Amniotic epithelial cell (primary cell): ENCODE results near the gene CADPS2.
A peak's percentile ranks its signal among the peaks of the same experiment; 100 is the strongest.
"Not testable (repeated sequence)": the region's sequence is repeated elsewhere in the genome, so short reads cannot be mapped to it uniquely, and the experiment has no call there.

Experiments used
- DNase-seq: peaks from one replicate; pipeline ENCODE4 v3.0.0-alpha.2; 2010; ENCODE audit warnings: low read depth

The CADPS2 gene

GRCh38 chr7:122709930-122710646, 176.2 kb downstream of the CADPS2 start:
- no peak for DNase-seq

DNA sequence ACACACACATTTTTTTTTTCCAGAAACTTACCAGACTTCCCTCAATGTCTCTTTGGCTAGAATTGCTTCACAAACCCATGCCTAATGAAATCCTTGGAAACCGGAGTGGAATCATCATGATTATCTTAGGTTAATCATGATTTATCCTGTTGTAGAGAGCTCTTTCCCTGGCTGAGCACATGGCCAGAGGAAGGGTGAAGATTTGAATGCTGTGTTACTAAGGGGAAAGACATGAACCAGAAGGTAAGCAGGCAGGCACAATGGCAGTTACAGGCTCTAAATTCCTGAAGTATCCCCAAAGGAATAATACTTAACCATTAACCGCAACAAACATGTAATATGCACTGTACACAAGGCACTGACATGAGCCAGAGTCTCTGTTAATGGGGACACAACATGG, 179.4 kb downstream of the CADPS2 start:
- no peak for DNase-seq

- no peak for DNase-seq
Measured at GRCh38 chr7:122702872-122703510, 183.3 kb downstream of the CADPS2 start, which contains the start of gene RNF148. TSS of gene RNF148 (minus strand) at chr7:122702922. CDS start at chr7:122702750, 172 bp downstream.

DNA sequence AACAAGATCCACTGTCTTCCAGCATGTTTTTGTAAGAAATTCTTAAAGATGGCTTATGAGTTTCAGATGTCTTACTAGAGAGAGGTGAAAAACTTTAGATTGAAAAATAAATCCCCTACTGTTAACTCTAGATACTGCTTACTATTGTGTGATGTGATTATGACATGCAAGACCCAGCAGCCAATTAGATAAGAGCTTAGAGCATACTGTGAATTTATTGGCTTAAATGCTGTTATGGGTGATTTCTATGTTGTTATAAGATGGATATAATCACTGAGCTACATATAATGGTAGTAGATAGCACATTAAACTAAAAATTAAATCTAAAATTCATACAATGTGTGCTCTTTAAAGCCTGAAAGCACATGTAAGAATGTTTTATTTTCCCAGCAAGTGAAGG, 187.2 kb downstream of the CADPS2 start, which contains the start of gene RNF133:
TSS of gene RNF133 (minus strand) at position 101 of the 400 bp plus-strand sequence. CDS start 199 bp downstream, outside the sequence.
- no peak for DNase-seq

GRCh38 chr7:122695816-122696215, 190.4 kb downstream of the CADPS2 start:
- DNase-seq, result no peak

DNA sequence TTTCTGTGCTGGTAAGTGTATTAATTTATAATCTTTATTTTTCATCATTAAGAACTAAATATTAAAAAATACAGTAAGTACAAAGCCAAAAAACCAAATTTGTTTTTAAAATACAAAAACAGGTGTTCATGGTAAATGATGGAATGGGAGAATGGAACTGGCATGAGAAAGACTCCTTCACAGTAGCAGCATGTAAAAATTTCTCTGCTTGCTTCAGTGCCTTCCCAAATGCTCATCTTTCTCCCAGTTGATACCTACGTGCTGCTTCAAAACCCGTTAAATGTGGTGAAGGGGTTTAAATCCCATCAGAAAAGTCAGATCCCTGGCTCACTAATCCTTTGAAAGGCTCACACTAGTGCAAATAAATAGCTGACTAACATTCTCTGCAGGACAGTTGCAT, 191.6 kb downstream of the CADPS2 start:
- DNase-seq, result no peak

DNA sequence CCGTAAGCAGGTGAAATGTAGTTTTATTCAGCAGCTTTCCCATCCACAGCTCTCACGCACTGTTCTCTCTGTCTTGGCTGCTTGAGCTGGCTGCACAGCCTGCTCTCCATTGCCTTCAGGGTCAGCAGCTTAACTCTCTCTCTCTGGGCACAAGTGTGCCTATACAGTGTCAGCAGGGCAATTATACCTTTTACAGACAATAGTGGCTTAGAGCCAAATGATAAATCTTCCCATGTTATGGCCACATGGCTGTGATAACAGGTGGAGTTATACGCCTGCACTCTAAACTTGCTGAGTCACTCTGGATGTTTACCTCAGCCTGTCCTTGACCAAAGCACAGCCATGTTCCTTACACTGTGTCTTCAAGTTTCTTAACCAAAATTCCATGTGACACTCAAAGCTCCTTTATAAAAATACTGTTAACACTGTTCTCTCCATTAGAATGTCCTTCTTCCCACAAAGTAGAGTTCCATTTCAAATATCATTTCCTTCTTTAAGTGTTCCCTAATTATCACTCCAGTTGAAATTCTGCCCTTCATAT, 193.4 kb downstream of the CADPS2 start:
- DNase-seq, result peak; percentile 25

GRCh38 chr7:122691569-122692235, 194.6 kb downstream of the CADPS2 start:
- no peak for DNase-seq

DNA sequence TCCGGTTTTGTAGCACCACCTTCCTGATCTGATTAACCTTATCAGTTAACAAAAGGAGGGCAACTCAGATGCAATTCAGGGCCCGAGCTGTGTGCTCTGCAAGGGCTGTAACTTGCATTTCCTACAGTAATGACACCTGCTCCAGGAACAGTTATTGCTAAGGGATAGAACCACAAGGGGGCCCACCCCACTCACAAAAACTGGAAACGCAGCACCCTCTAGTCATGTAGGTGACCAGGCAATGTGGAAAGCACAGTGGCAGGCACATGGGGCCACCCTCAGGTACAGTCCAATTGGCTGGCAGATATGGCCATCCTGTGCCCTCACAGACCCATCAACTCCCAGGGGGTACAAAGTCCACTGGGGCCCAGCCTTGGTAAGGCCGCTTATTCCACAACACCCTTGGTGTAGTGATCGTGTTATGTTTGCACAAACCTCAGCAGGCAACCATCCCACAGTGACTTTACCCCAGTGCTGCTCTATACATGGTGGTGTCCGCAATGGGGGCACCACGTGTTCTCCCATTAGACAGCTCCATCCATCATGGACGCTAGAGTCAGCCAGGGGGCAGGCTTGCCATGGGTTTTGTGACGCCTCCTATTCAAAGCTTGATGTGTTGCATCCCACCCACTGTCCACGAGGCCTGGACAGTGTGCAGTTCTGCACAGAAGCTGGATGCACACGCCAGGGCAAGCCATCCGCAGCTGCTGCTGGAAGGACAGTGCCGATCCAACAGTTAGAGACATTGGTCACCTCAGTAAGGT, 196.7 kb downstream of the CADPS2 start:
- DNase-seq, result no peak

DNA sequence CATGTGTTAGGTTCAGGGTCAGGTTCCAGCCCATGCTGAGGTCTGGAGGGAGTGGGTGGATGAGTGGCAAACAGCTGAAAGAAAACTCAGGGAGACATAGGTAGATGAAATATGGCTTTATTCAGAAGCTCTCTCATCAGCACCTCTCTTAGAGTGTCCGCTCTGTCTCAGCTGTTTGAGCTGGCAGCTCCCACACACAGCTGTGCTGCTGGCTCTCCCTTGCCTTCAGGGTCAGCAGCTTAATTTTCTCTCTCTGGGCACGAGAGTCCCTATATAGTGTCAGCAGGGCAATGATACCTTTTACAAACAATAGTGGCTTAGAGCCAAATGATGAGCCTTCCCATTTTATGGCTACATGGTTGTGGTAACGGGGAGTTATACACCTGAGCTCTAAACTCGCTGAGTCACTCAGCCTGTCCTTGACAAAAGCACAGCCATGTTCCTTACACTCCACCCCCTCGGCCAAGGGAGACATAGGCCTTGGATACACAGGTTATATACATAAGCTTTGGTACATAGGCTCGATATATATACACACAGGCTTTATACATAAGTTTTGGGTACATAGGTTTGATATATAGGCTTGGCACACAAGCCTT, 197.8 kb downstream of the CADPS2 start:
- peak; percentile 3 for DNase-seq

DNA sequence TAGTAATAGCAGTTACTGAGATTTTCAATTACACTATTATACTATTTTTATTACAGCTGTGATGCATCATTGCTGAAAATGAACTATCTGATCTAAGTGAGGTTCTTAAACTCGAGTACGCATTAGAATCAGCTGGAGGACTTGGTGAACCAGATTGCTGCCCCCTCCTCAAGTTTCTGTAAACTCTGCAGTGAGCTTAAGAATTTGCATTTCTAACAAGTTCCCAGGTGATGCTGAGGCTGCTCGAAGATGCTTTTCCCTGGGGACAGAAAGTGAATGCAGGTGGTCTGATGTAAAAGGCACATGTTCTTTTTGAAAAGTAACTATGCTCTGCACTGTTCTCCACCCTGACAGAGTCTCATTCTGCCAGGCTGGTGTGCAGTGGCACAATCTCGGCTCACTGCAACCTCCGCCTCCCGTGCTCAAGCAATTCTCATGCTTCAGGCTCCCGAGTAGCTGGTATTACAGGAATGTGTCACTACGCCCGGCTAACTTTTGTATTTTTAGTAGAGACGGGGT, 199.8 kb downstream of the CADPS2 start:
- no peak for DNase-seq

DNA sequence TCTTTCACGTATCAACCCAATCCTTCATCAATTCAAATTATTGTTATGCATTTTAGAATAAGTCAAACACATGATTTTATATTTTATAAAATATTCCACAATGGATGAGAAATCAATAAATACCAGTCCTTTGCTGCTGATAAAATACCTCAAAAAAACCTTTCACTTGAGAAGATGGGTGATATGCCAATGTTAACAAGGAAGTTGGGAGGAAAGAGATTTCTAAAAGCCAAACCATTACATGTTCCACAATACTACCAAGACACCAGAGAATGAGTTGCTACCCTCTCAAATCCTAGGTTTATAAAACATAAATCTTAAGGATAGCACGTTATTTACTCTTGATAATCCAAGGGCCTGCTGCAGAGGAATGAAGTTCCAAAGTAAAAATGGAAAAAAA, 201.8 kb downstream of the CADPS2 start:
- no peak for DNase-seq

DNA sequence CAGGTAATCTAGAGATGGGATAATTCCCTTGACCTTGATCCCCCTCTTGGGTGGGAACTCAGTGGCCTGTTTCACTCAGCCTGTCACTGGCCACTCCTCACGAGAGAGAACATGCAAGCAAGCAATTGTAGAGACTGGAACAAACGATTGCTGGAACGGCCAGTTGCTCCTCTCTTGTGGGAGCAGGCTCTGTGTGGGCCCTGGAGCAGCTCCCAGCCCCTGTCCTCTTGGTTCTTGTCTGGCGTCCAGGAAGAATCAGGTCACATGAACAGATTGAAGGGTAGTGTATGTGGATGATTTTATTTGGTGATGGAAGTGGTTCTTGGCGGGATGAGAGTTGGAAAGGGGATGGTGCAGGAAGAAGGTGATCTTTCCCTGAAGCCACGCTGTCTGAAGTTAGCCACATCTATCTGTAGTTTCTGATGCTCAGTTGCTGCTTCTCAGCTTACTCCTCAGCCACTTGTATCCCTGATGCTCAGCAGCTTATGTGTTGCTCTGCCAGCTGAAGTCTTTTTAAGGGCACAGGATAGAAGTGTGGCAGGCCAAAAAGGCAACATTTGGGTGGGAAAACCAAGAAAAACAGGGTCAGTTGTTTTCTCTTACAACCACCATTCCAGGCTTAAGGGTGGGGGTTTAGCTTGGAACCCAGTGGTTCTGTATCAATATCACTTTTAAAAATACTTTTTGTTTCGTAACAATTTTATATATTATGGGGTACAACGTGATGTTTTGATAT, 203.3 kb downstream of the CADPS2 start:
- DNase-seq, result no peak

GRCh38 chr7:122681186-122681585, 205.1 kb downstream of the CADPS2 start:
- DNase-seq, result not testable (repeated sequence)

DNA sequence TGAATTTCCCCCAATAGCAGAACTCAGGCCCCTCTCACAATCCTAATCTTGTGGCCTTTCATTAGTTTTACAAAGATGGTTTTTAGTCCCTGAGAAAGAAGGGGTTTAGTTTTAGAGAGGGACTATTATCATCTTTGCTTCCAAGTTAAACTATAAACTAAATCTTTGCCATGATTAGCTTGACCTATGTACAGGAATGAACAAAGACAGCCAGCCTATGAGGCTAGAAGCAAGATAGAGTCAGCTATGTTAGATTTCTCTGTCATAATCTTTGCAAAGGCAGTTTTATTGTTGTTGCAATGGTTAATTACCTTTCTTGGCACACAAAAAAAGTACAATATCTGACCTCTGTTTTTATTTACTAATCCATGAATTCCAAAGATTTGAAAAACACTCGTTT, 206.4 kb downstream of the CADPS2 start:
- no peak for DNase-seq

- DNase-seq, result not testable (repeated sequence)
Measured at GRCh38 chr7:122679269-122679709, 207.0 kb downstream of the CADPS2 start.

DNA sequence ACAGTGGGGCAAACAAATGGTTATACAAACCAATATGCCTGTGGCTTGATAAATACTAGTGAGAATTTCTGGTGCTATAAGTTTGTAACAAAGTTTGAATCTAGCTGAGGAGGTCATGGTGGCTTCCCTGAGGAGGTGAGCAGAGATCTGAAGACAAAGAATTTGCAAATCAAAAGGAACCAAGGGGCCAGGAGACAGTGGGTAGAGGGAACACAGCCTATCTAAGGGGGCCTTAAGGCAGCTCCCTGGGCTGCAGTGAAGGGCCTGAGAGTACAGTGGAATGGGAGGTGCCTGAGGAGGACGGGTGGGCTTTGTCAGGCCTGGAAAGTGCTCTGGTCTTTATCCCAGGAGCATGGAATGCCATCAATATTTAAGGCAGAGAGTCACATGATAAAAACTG, 209.1 kb downstream of the CADPS2 start:
- no peak for DNase-seq

DNA sequence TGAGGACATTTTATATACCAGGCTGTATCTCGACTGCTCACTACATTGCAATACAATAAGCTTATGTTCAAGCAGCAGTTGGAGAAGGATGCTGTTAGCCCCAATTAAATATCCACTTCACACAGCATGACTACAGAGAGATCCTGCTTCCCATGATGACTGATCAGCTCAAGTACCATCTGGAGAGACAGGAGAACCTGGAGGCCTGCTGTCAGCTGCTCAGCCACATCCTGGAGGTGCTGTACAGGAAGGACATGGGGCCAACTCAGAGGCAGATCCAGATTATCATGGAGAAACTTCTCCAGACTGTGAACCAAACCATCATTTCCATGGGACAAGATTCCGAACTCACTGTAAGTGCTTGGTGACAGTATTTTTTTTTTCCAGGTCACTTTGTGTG, 209.8 kb downstream of the CADPS2 start:
- no peak for DNase-seq

- no peak for DNase-seq
Measured at GRCh38 chr7:122675621-122676020, 210.6 kb downstream of the CADPS2 start.

DNA sequence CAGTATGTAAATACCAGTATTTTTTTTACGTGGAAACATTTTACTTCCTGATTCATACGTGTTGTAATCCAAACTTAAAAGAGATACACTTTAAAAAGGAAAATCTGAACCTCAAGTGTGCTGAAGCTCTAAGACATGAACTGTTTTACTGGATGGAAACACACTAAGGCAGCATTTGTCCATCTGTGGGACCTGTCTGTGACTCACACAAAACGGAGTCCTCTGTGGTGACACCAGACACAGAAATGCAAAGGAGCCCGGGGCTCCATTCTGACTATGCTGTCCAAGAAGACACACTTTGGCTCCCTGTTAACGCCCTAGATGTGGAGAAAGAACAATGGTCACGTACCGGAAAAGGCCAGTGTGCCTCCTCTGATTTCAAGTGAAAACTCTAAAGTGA, 211.2 kb downstream of the CADPS2 start:
- DNase-seq, result no peak

DNA sequence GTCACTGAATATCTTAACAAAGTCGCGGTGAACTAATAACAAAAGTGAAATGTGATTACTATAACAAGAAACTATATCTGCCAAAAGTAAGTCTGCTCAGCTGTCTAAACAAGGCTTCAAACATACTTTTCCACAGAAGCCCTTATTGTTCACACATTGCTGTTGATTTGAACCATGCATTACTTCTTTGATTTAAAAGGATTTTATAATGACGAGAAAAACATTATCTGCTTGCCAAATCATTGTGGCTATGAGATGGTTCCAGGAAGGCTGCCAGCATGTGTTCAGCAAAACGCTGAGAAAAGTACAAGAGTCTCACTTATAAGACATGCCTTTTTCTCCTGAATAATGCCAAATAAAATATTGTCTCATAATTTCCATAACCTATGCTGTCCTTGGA, 211.8 kb downstream of the CADPS2 start:
- peak; percentile 33 for DNase-seq
